Hematopoietic multipotent progenitor cell treated with erythropoietin and hydrocortisone succinate and interleukin-3 and kit ligand, for 4 days (in vitro differentiated cells): ENCODE data around the gene COPG1.

Experiments used
- DNase-seq: peaks from one replicate; pipeline ENCODE4 v3.0.0-alpha.2; 2015

The COPG1 gene

GRCh38 chr3:129280183-129280582, 30.8 kb downstream of the COPG1 start:
- DNase-seq = no peak

GRCh38 chr3:129281726-129282125, 32.3 kb downstream of the COPG1 start:
- DNase-seq = no peak

DNA sequence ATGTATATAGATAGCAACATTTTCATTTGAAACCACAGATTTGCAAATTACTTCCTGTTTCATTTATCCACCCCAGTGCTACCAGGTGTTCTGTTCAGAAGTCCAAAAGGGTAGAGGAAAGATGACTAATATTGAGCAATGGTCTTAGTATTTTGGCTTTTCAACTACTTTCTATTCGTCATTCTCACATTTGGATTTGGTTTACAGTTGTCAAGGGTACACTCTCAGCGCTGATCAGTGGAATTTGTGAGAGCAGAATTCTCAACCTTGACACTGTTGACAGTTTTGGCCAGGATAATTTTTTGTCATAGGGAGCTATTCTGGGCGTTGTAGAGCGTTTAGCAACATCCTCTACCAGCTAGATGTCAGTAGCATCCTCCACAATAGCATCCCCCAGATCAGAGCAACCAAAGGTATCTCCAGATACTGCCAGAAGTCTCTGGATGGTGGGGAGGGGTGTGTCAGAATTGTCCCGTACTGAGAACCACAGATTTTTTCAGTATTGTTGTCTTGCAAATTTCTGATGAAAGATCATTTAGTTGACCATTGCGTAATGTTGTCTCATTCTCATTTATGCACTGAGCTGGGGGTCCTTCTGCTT, 33.4 kb downstream of the COPG1 start:
- DNase-seq = peak; percentile 28

- no peak for DNase-seq
These were observed 36.7 kb downstream of the COPG1 start for GRCh38 chr3:129286081-129286480.

- DNase-seq = peak; percentile 24
These were observed 39.0 kb downstream of the COPG1 start for GRCh38 chr3:129288446-129288845.

DNA sequence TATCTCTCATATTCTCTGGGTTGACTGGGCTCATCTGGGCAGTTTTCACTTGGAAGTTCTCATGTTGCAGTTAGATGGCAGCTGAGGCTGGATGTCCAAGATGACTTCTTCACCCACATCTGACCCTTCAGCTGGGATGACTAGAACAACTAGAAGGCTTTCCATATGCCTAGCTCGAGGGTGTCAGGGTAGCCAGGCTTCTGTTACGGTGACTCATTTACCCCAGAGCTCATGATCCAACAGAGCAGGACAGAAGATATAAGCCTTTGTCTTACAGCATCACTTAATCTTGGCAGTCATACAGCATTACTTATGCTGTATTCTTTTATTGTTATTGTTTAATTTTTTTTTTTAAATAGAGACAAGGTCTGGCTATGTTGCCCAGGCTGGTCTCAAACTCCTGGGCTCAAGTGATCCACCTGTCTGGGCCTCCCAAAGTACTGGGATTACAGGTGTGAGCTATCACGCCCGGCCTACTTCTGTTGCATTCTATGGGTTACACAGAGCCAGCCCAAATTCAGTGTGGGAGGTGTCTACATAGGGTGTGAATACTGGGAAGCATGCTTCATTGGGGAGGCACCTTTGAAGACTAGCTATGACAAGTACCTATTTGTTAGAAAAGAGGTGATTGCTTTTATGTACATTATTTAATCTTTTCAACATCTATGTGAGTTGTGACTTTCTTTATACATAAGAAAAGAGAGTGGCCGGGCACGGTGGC, 40.0 kb downstream of the COPG1 start:
- DNase-seq = peak; percentile 19

GRCh38 chr3:129291236-129291886, 42.0 kb downstream of the COPG1 start:
- no peak for DNase-seq

- peak; percentile 70 for DNase-seq
These were observed 45.9 kb downstream of the COPG1 start for GRCh38 chr3:129295286-129295685.

DNA sequence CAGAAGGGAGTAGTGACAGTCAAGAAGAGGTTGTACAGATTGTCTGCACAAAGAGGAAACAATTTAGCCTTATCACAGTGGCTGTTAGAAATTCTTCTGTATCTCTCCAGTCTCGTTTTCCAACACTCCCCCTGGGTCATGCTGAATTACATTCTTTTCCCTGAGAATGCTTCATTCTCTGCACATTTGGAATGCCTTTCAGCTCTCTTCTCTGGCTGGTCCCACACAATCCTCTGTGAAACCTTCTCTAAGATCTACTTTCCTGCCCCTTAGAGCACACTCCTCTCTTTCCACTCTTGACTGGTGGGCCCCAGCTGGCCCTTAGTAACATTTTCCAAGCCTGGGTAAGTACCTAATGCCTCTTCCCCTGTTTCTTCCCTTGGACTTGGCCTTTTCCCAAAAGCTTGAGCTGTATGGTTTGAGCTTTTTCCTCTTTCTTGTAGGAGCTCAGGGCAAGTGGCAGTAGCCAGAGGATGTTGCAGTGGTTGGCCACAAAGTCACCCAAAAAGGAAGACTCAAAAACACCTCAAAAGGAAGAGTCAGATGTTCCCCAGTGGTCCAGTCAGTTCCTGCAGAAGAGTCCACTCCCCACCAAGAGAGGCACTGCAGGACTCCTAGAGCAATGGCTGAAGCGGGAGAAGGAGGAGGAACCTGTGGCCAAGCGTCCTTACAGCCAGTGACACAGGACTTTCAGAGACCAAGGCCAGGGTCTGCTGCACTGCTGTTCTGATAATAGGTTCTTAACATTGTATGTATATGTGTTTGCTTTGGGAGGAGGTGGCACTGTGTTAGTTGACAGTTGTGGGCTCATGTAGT, 54.9 kb downstream of the COPG1 start:
- peak; percentile 32 for DNase-seq

DNA sequence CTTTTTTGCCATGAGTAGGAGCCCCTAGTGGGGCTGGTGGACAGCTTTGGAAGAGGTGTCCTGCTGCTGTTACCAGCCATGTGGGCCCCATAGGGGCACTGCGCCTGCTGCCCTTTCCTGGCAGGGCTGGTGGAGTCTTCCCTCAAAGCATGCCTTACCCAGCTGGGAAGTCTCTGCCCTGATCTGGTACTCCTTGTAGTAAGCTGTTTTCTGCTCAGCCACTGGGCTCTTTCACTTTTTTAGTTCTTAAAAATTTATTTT, 55.5 kb downstream of the COPG1 start:
- no peak for DNase-seq

DNA sequence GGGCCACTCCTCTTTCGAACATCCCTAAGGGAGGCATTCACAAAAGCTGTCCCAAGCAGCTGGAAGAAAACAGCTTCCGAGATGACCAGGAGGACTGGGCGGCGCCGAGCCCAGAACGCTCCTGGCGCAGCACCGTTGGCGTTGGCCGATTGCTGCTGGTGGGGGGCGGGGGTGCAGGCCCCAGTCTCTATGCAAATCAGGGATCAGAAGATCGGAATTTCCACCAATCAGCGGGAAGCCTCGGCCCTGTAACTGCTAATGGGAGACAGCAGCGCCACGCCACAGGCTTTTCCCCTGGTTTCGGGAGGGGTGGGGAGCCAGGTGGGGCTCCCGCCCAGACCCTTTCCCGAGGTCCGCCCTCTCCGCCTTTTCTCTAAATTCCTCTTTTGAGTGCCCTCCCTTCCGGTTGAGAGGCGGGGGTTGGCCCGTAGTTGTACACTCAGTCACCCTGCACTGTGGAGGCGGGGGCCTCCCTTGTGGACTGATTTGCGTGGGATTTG, 56.2 kb downstream of the COPG1 start:
- peak; percentile 95 for DNase-seq

GRCh38 chr3:129308636-129309035, 59.2 kb downstream of the COPG1 start:
- DNase-seq = no peak

DNA sequence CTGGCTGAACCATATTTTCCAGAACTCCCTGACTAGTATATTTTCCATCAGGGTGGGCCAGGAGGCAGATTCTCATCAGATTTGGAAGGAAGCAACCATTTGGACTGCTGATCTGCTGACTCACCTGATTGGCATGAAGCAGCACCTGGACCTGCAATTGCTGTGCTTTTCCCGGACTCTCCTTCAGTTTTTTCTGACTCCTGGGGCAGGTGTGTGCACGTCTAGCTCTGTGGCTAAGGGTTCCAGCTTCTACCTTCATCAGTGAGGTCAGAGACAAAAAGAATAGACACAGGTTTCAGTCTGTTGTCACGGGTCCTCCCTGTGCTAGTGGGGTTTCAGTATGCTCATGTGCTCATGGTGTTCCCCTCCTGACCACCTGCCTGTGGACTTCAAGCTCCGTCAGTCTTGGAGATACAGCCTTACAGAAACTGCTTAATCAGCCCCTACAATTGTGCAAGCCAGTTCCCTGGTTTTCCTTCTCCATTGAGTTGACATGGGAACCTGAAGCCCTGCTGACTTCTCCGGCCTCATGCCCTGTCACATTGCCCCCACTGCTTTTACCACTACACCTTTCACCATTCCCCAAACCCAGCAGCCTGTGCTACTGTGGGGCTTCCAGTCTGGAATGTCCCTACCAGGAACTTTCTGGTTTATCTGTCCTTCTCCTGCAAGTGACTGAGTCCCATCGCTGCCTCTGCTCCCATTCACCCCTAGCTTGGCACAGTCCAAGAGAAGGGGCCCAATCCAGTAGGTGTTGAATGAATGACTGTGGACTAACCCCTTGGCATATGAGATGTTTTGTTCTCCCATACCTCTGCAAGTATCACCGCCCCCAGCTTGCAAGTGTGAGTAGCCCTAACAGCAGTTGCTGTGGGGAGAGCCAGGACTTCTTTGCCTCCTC, 61.0 kb downstream of the COPG1 start:
- DNase-seq = no peak

DNA sequence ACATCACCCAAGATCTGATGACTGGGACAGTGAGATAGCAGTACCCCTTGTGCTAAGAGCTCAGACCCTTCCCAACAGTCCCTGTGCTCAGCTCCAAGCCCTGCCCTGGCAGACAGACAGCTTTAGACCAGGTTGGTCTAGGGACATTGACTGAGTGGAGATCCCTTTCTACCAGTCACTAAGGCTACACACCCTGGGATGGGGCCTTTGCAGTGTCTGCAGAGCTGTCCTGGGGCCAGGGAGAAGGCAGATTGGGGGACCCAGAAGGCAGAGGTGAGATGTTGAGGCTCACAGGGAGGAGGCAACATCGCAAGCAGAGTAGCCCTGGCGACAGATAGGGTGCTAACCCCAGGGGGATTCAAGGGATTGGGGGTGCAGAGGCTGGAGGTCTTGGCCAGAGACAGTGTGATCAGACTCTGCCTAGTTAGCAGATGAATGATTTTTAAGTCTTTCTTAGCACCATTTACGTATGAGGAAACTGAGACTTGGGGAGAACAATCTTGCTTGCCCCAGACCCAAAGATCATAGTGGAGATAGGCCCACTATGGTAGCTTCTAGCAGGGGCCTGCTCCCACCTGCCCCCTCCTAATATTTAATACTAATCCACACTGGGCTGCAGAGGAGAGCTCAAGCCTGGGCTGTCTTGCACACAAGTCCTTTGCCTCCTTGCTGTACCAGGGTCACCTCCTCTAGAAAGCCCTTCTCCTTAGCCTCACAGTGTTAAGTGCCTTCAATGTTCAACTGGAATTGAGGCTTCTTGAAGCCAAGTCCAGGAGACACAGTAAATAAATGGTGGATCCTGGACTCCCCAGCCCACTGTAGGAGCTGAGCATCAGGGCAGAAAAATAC, 61.9 kb downstream of the COPG1 start:
- DNase-seq = no peak

DNA sequence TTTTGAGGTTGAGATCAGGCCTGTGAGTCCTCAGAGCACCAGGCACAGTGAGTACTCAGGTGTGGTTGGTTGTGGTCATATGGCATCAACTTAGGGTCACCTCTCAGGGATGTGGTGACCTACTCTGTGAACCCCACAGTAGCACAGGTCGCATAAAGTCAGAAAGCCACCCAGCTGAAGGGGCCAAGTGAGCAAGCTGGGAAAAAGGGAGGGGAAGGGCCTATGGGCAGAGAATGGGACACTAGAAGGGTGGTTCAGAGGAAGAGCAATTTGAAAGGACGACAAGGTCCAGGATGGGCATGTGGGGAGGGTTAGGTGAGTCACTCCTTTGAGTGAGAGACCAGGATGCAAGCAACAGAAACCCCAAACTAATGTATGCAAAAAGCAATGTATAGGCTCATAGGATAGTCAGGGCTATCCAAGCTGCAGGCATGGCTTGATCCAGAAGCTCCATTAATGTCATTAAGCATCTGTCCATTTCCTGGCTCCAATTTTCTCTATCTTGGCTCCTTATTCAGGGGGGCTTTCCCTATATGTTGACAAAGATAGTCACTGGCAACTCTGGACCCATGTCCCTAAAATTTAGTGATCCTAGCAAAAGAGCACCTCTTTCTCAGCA, 62.7 kb downstream of the COPG1 start:
- peak; percentile 13 for DNase-seq

DNA sequence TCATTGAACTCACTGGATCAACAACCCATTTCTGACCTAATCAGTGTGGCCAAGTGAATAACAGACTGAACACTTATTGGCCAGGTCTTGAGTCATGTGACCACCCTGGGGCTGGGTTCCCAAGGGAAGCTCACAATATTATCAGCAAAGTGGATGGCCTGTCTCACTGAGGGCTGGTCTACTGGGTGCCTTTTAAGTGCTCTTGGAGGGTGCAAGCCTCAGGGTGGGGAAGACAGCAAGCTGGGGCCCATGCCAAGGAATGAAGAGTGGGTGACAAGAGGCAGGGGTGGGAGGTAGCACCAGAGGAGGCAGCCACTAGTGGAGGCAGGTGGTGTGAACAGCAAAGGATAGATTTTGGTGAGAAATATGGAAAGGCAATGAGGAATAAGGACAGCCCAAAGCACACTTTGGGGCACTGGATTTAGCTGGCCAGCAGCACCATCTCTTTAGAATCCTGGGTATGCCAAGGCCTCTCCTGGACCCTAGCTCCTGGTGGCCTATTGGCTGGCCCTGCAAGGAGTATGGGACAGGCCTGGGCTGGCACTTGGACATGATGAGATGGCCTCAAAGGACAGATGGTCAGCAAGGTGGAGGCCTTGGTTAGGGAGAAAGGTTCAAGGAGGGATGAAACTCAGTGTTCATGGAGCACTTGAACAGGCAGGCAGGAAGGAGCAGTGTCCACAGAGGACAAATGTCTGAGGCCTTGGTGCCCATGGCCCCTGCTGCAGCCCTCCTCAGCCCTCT, 63.4 kb downstream of the COPG1 start:
- peak; percentile 35 for DNase-seq

GRCh38 chr3:129313415-129313664, 63.9 kb downstream of the COPG1 start:
- DNase-seq = no peak

- peak; percentile 47 for DNase-seq
These were observed 64.4 kb downstream of the COPG1 start for GRCh38 chr3:129313665-129314385.

DNA sequence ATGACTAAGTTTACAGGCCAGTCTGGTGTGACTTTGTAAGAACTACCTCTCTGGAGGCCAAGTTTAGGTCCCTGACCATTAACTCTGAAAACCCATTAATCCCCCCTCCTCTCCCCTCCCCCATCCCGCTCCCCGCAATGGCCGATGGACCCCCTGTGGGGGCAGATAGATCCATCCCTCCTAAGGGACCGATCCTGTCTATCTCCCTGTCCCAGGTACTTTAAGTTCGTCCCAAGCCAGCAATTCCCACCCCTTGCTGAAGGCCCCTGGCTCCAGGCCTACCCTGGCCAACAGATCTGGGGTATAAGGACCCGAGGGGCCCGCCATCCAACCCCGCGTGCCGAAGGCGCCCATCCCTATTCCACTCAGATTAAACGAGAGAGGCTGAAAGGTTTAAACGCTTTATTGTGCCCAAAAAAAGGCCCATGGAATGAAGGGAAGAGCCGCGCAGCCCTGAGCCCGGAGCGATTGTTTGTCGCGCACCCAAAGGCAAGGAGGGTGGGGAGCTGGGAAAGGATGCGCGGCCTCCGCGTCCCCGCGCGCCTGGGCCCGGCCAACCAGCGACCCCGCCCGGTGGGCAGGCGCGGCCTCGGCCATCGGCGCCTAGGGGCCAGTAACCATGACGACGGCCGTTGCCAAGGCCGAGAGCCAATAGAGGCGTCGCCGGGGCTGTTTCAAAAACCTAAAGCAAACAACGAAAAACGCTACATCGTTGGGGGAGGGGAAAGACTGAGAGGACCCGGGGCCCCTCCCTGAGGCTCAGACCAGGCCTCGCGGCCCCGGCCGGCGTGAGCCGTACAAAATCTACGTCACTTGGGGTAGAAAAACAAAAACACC, 65.2 kb downstream of the COPG1 start:
- DNase-seq = peak; percentile 96
